Activated T-cell treated with anti-CD3 and anti-CD28 coated beads, Interleukin-2, amount 50 U/mL, for 72 hours (primary cell): ENCODE results near the gene PPP1R13B. TPM values are rescaled to one million over a fixed set of nuclear protein-coding genes. Genes with fewer than 3 reads are reported as not detected.

ENCODE experiments used
- ATAC-seq, 2 donors: fragments of 150-1000 bp; cut with Tn5 transposase; replicated peaks in 1 of 2; 2 replicates each; pipeline ENCODE4 v1.10.0; 2021; ENCODE audit warnings: moderate library complexity in 2 of 2, mild to moderate bottlenecking in 1 of 2
- DNase-seq, 2 donors: peaks; one replicate each; pipeline ENCODE4 v3.0.0; 2021 to 2022; ENCODE audit warnings: mixed read lengths in 1 of 2
- H3K27ac Mint-ChIP-seq: one replicate; pipeline ENCODE4 v1.8.0; 2022; ENCODE audit warnings: mild to moderate bottlenecking, moderate library complexity, mixed read lengths
- H3K27me3 Mint-ChIP-seq: one replicate; pipeline ENCODE4 v1.8.0; 2022; ENCODE audit warnings: low read depth, mixed read lengths
- H3K36me3 Mint-ChIP-seq, 2 donors: one replicate each; pipeline ENCODE4 v1.8.0; 2022; ENCODE audit warnings: mixed read lengths in 2 of 2, mild to moderate bottlenecking in 1 of 2; ENCODE audit not compliant: insufficient read depth in 2 of 2
- H3K4me1 Mint-ChIP-seq: one replicate; pipeline ENCODE4 v1.8.0; 2022; ENCODE audit warnings: low read depth, mixed read lengths
- H3K4me3 Mint-ChIP-seq, 2 donors: one replicate each; pipeline ENCODE4 v1.8.0; 2022; ENCODE audit warnings: mild to moderate bottlenecking in 2 of 2, mixed read lengths in 2 of 2, moderate library complexity in 2 of 2
- H3K9me3 Mint-ChIP-seq, 2 donors: one replicate each; pipeline ENCODE4 v1.8.0; 2022; ENCODE audit warnings: mixed read lengths in 2 of 2
- total RNA-seq, 2 donors: library from RNA; stranded (reverse); gene quantifications; one replicate each; pipeline ENCODE4 v1.2.3, GENCODE V29; 2022

PPP1R13B gene
- total RNA-seq, 2 donors from 2014 or later = 13.8 to 15.4 TPM

DNA sequence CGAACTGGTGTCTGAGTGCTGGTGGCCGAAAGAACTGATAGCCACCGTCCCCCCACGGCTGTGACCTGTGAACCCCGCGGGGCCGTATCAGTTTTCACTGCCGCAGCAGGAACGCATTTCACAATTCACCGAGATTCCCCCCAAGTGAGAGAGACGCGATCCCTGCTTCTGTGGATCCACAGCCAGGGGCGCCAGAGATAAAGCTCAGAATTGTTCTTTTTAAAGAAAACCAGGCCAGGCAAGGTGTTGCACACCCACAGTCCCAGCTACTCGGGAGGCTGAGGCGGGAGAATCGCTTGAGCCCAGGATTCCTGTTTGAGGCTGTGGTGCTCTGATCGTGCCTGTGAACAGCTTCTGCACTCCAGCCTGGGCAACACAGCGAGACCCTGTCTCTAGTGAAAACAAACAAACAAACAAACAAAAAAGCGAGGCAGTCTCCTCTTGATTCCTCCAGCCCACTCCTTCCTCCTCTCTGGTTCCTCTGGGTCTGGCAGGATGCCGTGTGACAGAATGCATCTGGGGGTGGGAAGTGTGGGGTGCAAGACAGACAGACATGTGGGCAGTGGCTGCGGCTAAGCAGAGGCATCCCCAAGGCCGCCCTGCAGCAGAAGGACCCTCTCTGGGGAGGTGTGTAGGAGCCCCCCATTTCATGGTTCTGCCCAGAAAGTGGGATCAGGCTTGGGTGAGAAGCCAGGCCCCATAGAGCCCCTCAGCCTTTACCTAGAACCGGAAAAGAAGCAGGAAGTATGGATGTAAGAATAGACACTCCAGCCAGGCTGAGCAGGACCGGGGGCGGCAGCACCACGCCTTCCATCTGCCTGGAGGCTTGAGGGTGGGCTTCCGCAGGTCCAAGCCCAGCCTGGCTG lies 39.2 kb upstream of the PPP1R13B start:
- H3K4me3 Mint-ChIP-seq = no peak overlapping the region
- no peaks in the 10 kb centered on the region for H3K27me3 Mint-ChIP-seq
- no peak overlapping the region for H3K27ac Mint-ChIP-seq
- H3K36me3 Mint-ChIP-seq = no peaks in the 10 kb centered on the region
- ATAC-seq (no peak), DNase-seq (no peak)
- H3K4me1 Mint-ChIP-seq = no peaks in the 10 kb centered on the region
- no peaks in the 10 kb centered on the region for H3K9me3 Mint-ChIP-seq

DNA sequence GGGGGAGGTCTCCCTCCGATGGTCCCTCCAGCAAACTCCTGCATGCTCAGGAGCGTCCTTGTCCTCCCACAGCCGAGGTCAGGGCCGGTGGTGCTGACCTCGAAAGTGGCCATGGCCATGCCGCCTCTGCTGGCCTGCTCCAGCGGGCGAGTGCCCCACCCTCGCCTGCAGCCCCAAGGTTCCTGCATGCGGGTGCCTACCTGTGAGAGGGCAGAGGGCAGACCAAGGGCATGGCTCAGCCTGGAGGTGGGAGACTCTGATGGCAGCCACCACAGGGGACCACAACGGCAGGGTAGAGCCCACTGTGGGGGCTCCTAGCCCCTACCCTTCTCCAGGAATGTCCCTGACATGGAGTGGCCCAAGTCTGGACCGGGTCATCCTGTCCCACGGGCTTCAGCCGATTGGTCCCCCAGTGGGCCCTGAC lies 38.1 kb upstream of the PPP1R13B start:
- Mint-ChIP-seq H3K27me3 (no peaks in the 10 kb centered on the region), H3K36me3 (no peaks in the 10 kb centered on the region), H3K4me1 (no peaks in the 10 kb centered on the region), H3K4me3 (no peak overlapping the region), H3K27ac (no peak overlapping the region), H3K9me3 (no peaks in the 10 kb centered on the region)
- no peak for ATAC-seq
- no peak for DNase-seq

DNA sequence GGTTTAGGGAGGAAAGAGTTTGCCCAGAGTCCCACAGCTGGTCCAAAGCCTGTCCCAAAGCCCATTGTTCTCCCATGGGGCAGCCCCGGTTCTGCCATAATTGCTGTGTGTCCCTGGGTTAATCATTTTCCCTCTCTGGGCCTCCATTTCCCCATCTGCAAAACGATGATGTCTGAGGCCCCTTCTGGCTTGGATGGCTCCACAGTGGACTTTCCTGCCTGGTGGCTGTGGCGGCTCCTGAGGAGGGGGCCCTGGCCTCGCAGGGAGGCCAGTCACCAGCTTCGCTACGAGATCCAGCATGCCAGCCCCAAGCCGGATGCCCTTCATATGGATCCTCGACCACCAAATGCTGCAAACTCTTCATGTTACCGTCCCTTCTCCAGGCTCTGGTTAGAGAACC lies 37.5 kb upstream of the PPP1R13B start:
- H3K36me3 Mint-ChIP-seq = no peaks in the 10 kb centered on the region
- no peaks in the 10 kb centered on the region for H3K27me3 Mint-ChIP-seq
- H3K9me3 Mint-ChIP-seq = no peaks in the 10 kb centered on the region
- DNase-seq (no peak), ATAC-seq (no peak)
- H3K4me1 Mint-ChIP-seq = peaks cover 6% of the 10 kb centered on the region
- no peak overlapping the region for H3K27ac Mint-ChIP-seq
- H3K4me3 Mint-ChIP-seq = no peak overlapping the region

DNA sequence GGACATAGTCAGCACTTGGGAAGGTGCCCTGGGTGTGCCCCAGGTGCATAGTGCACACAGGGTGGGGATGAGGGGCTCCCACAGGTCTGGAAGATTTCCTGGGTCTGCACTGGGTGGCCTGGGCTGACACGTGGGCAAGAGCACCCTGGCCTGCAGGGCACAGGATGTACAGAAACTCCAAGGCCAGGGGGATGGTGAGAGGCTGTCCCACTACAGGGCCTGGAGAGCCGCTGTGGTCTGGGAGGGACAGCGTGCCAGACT lies 35.8 kb upstream of the PPP1R13B start:
- no peak for ATAC-seq
- H3K36me3 Mint-ChIP-seq = no peaks in the 10 kb centered on the region
- peaks cover 13% of the 10 kb centered on the region for H3K4me1 Mint-ChIP-seq
- no peak for DNase-seq
- H3K4me3 Mint-ChIP-seq = no peak overlapping the region
- H3K27ac Mint-ChIP-seq = no peak overlapping the region
- no peaks in the 10 kb centered on the region for H3K9me3 Mint-ChIP-seq
- no peaks in the 10 kb centered on the region for H3K27me3 Mint-ChIP-seq

DNA sequence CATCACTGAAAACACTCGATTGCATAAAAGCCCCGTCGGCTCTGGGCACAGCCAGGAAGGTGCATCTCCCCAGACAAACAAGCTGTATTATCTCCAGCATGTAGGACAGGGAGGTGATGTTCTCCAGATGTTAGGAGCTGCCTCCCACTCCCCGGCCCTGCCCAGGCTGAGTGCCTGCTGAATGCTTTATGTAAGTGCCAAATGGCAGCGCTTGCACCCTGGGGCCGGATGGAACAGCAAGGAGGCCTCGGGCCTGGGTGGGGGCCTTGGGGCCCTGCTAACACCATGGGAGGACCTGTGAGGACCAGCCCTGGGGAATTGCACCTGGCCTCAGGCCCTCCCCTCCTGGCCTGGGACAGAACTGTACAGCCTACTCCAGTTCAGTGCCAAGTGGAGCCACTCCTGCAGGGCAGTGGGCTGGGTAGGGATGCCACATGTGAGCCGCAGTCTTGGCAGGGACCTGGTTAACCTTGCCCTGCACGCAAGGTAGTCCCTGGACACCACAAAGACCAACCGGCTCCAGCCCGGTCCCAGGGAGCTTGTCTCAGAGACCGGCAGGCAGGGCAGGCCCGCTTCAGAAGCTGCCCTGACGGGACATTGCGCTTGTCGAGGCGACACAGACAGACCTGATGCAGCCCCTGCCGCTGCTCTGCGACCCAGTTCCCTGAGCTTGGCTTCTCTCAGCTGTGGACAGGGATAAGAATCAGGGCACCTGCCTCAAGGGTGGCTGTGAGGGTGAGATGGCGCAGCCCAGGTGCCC lies 35.3 kb upstream of the PPP1R13B start:
- Mint-ChIP-seq H3K27me3 (no peaks in the 10 kb centered on the region), H3K9me3 (no peaks in the 10 kb centered on the region), H3K27ac (no peak overlapping the region), H3K4me1 (peaks cover 13% of the 10 kb centered on the region), H3K36me3 (no peaks in the 10 kb centered on the region), H3K4me3 (no peak overlapping the region)
- no peak for DNase-seq
- ATAC-seq = no peak

DNA sequence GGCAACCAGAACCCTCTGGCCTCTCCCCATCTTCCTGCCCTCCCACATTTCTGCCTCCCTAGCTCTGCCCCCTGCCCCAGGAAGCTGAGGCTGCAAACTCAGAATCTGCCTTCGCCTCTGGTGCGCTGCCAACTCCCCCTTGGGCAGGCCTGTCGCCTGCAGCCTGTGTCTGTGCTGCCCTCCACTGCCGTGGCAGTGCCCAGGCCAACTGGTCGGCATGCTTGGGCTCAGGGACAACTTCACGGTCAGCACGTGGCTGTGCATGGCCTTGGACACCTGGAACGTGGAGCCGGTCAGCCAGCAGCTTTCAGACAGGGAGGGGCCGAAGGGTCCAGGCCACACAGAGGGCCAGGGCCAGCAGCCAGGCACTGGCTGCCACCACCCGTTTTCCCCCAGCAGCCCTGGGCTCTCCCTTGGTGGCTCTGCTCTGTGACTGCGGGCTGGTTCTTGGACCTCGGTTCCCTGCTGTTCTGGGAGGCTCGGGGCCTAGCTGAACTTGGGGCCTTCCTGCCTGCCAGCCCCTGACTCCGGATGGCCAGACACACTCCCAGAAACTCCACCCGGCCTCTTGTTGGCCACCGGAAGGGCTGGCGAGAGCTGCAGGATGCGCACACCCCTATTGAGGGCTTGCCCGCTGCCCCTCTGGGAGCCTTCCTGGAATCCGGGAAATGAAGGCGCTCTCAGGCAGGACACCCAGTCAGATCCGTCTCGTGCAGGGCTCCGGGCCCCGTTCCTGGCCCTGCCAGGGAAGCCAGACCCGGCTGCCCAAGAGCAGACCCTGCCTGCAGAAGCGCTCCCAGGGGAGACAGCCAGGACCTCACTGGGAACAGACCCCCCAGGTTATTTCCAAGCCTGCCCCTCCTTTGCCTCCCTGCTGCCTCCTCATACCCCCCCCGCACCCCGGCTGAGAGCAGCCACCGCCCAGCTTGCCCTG lies 34.2 kb upstream of the PPP1R13B start:
- ATAC-seq (no peak), DNase-seq (no peak)
- peak overlapping the region in 1 of 2 donors; percentile 43 for H3K4me3 Mint-ChIP-seq
- no peaks in the 10 kb centered on the region for H3K27me3 Mint-ChIP-seq
- no peaks in the 10 kb centered on the region for H3K9me3 Mint-ChIP-seq
- peaks cover 13% of the 10 kb centered on the region for H3K4me1 Mint-ChIP-seq
- no peaks in the 10 kb centered on the region for H3K36me3 Mint-ChIP-seq
- H3K27ac Mint-ChIP-seq = no peak overlapping the region

DNA sequence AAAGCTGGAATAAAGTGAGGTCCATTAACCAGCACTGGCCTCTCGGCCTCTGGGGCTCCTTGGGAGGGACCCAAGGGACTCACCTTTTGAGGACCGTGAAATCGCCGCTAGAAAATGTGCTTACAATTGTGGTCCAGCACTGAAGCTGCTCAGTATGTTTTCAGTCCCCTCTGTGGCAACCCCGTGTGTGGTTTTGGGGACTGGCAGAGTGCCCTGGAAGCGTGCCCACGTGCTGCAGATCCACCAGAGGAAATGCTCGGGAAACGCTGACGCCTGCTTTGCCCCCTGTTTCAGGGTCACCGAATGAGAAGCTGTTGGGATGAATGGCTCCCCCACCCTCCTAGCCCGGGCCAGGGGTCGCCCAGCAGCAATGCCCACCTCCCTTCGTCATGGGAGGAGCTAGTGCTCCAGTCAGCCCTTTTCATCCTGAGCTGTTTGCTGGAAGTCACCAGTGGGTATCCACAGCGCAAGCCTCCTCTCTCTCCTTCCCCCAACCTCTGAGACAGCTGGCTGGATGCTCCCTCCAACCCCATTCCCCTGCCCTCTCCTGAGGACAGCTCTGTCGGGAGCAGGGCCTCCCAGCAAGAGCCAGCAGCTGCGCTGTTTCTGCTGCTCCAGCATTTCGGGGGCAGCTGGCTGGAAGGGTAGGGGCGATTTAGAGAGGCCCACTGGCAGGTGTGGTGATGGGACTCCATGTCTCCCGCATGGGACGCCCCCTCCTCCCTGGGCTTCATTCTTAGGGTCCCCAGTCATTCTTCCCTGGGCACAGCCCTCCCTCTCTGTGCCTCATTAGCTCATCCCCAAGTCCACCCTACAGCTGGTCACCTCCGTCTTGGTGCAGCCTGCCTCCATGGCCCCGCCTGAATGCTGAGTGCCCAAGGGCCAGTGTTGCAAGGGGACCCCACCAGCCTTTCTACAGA lies 33.2 kb upstream of the PPP1R13B start:
- Mint-ChIP-seq H3K27ac (no peak overlapping the region), H3K4me3 (peak overlapping the region; percentile 60 to 69), H3K36me3 (no peaks in the 10 kb centered on the region), H3K4me1 (peaks cover 13% of the 10 kb centered on the region), H3K9me3 (no peaks in the 10 kb centered on the region), H3K27me3 (no peaks in the 10 kb centered on the region)
- ATAC-seq (peak in 1 of 2 donors; percentile 14), DNase-seq (peak in 1 of 2 donors; percentile 16)

DNA sequence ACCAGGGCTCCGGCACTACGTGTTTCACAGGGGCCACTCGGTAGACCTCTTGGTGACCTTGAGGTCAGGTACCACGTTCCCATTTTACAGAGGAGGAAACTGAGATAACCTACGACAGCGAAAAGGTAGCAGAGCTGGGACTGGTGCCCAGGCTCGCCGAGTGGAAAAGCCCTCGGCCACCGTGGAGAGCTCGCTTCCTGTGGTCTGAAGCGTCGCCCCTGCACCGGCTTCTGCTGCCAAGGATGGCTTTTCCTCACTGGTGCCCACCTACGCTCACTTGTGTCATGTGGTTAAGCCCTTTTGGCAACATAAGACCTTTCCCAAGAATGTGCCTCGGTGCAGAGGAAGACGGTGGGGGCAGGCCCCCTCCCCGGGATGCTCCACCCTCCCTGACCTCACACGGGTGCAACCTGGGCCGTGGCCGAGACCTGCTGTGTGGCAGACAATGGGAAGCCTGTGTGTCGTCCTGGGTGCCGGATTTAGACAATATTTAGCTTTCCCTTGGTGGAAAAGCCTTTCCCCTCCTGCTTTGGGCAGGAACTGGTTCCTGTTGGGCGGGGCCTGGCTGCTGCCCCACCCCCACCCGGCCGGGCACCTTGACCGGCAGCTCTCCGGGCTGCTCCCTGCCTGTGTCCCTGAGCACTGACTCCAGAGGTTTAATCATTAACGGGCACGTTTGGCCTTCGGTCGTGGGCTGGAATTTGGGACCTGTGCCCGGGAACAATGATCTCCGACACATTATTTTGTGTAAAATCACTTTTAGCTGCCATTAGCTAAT lies 32.4 kb upstream of the PPP1R13B start:
- peaks cover 3 to 4% of the 10 kb centered on the region in 2 donors for H3K9me3 Mint-ChIP-seq
- DNase-seq (no peak), ATAC-seq (peak; percentile 32 to 45)
- H3K27me3 Mint-ChIP-seq = no peaks in the 10 kb centered on the region
- peak overlapping the region; percentile 60 to 69 for H3K4me3 Mint-ChIP-seq
- no peak overlapping the region for H3K27ac Mint-ChIP-seq
- H3K4me1 Mint-ChIP-seq = peaks cover 18% of the 10 kb centered on the region
- H3K36me3 Mint-ChIP-seq = peaks cover 0 to 3% of the 10 kb centered on the region in 2 donors

DNA sequence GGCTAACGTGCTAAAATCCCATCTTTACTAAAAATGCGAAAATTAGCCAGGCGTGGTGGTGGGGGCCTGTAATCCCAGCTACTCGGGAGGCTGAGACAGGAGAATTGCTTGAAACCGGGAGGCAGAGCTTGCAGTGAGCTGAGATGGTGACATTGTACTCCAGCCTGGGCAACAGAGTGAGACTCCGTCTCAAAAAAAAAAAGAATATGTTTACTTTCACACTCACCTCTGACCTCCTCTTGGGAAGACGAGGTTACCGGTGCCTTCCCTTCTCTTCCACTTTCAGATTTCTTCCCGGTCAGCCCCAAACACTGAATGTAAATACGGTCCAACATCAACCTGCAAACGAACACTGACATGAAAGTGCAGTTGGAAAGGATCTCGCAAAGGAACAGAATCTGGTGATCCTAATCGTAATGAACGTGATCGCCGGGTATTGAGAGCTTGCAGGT lies 31.8 kb upstream of the PPP1R13B start:
- peak overlapping the region; percentile 60 to 69 for H3K4me3 Mint-ChIP-seq

DNA sequence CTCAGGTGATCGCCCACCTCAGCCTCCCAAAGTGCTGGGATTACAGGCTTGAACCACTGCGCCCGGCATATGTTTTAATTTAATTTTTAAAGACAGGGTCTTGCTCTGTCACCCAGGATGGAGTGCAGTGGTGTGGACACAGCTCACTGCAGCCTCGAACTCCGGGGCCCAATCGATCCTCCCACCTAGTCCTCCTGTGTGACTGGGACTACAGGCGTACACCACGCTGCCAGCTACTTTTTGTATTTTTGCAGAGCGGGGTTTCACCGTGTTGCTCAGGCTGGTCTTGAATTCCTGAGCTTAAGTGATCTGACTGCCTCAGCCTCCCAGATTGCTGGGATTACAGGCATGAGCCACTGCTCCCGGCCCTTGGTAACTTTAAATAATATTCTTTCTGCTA lies 30.8 kb upstream of the PPP1R13B start:
- Mint-ChIP-seq H3K9me3 (peaks cover 3 to 4% of the 10 kb centered on the region in 2 donors), H3K27ac (no peak overlapping the region), H3K4me1 (peaks cover 23% of the 10 kb centered on the region), H3K4me3 (no peak overlapping the region), H3K27me3 (no peaks in the 10 kb centered on the region), H3K36me3 (peaks cover 0 to 3% of the 10 kb centered on the region in 2 donors)
- no peak for DNase-seq
- ATAC-seq = no peak

More for the DNA sequence above, 31.8 kb upstream of the PPP1R13B start:
- DNase-seq = no peak
- Mint-ChIP-seq H3K9me3 (peaks cover 3 to 4% of the 10 kb centered on the region in 2 donors), H3K27ac (no peak overlapping the region), H3K27me3 (no peaks in the 10 kb centered on the region), H3K4me1 (peaks cover 23% of the 10 kb centered on the region), H3K36me3 (peaks cover 0 to 3% of the 10 kb centered on the region in 2 donors)
- ATAC-seq = no peak

DNA sequence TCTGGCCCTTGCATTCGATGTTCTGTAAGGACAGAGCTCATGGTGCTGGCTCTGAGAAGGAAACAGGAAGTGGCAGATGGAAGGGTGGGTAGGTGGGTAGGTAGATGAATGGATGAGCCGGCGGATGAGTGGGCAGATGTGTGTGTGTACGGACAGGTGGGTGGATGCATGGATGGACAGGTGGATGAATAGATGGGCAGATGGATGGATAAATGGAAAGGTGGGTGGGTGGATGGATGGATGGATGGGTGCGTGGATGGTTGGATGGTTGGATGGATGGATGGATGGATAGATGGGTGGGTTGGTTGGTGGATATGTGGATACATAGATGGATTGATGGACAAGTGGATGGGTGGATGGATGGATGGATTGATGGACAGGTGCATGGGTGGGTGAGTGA lies 27.6 kb upstream of the PPP1R13B start:
- Mint-ChIP-seq H3K36me3 (peaks cover 0 to 5% of the 10 kb centered on the region in 2 donors), H3K4me1 (peaks cover 25% of the 10 kb centered on the region), H3K4me3 (peak overlapping the region in 1 of 2 donors; percentile 11), H3K27ac (no peak overlapping the region), H3K9me3 (peaks cover 3 to 4% of the 10 kb centered on the region in 2 donors), H3K27me3 (no peaks in the 10 kb centered on the region)
- ATAC-seq (no peak), DNase-seq (no peak)
